K562 (cell line): ENCODE data around the gene PPM1G. TPM values are rescaled to one million over a fixed set of nuclear protein-coding genes. Genes with fewer than 3 reads are reported as not detected.
A peak's percentile ranks its signal among the peaks of the same experiment; 100 is the strongest.

Source experiments
- BHLHE40 ChIP-seq: IDR thresholded peaks from 2 replicates; pipeline ENCODE4 v1.6.1; 2011; ENCODE audit warnings: low read length, improper control_type of control experiment
- CAMTA2 ChIP-seq: fragments of 250-450 bp; sonication (Bioruptor Pico); conservative IDR thresholded peaks from 2 replicates; pipeline ENCODE4 v1.5.1; 2022
- CHD1 ChIP-seq: fragments of 200-600 bp; sonication (generic); IDR thresholded peaks from one replicate; pipeline ENCODE4 v1.6.1; 2012; ENCODE audit warnings: mild to moderate bottlenecking, moderate library complexity, low read length, inconsistent platforms
- HNRNPLL ChIP-seq: fragments of 200-400 bp; formaldehyde crosslinking; IDR thresholded peaks from 2 replicates; pipeline ENCODE4 v1.6.1; 2017; ENCODE audit warnings: low read length, low read depth, mild to moderate bottlenecking; ENCODE audit not compliant: poor library complexity, severe bottlenecking
- HSF4 ChIP-seq: fragments of 250-450 bp; sonication (Bioruptor Pico); IDR thresholded peaks from 2 replicates; pipeline ENCODE4 v2.1.2; 2022; ENCODE audit warnings: mild to moderate bottlenecking, moderate library complexity, borderline replicate concordance
- KLF1 ChIP-seq: fragments of 450-650 bp; IDR thresholded peaks from 2 replicates; pipeline ENCODE4 v1.6.1; 2016; ENCODE audit warnings: missing genetic modification characterization, missing compliant biosample characterization
- L3MBTL2 ChIP-seq: fragments of 450-650 bp; IDR thresholded peaks from 2 replicates; pipeline ENCODE4 v1.6.1; 2016; ENCODE audit warnings: mild to moderate bottlenecking, moderate library complexity
- MCM7 ChIP-seq, 2 experiments: fragments of 450-650 bp; IDR thresholded peaks; 2 replicates each; pipeline ENCODE4 v1.6.1; 2016 to 2018
- MEIS2 ChIP-seq: fragments of 450-650 bp; IDR thresholded peaks from 2 replicates; pipeline ENCODE4 v1.6.1; 2014; ENCODE audit warnings: mild to moderate bottlenecking; ENCODE audit not compliant: partially characterized antibody
- NR2C2 ChIP-seq, 2 experiments: fragments of 200-800 bp in 1 of 2; sonication (Bioruptor generic) in 1 of 2; sonication (generic) in 1 of 2; formaldehyde crosslinking in 1 of 2; IDR thresholded peaks; 2 replicates each; pipeline versions ENCODE4 v1.6.1 to v1.8.0; 2016 to 2022; ENCODE audit warnings: mild to moderate bottlenecking in 1 of 2, missing compliant biosample characterization in 1 of 2, missing genetic modification characterization in 1 of 2, missing genetic modification reagents in 1 of 2
- PML ChIP-seq: IDR thresholded peaks from 2 replicates; pipeline ENCODE4 v1.6.1; 2012; ENCODE audit warnings: low read length, inconsistent platforms
- SETDB1 ChIP-seq: IDR thresholded peaks from one replicate; pipeline ENCODE4 v1.6.1; 2012; ENCODE audit warnings: low read length, control low read depth, inconsistent platforms
- ZEB2 ChIP-seq: fragments of 450-650 bp; IDR thresholded peaks from 2 replicates; pipeline ENCODE4 v1.6.1; 2016
- polyA plus RNA-seq, 8 experiments: library from polyadenylated mRNA; depleted of rRNA in 4 of 8; stranded (reverse) in 5 of 8; unstranded in 3 of 8; fragments of >200 nt; fragmentation: Nextera tagmentation in 2 of 8; fragmentation: Illumina TruSeq in 1 of 8; extraction: Ambion mirVana in 2 of 8; extraction: Trizol in 1 of 8; gene quantifications; 2 replicates each; pipeline versions ENCODE4 v1.2.1 to v1.2.3, GENCODE V29; 2011 to 2014; ENCODE audit warnings: inconsistent platforms in 1 of 8, missing spikeins in 1 of 8
- total RNA-seq, 7 experiments: library from RNA; depleted of rRNA in 6 of 7; stranded (reverse); fragments of >200 nt in 6 of 7; fragmentation: Illumina TruSeq in 2 of 7; extraction: Trizol in 2 of 7; gene quantifications; 2 replicates each; pipeline versions ENCODE4 v1.2.1 to v1.2.3, GENCODE V29; 2011 to 2021; ENCODE audit warnings: low replicate concordance in 1 of 7
- TF ChIP-seq, protein P1 (sequence below): fragments of 250-450 bp; sonication (Bioruptor Pico); IDR thresholded peaks from 2 replicates; pipeline ENCODE4 v1.4.0; 2020; ENCODE audit warnings: mild to moderate bottlenecking, moderate library complexity, borderline replicate concordance
- TF ChIP-seq, protein P2 (sequence below): IDR thresholded peaks from 3 replicates; pipeline ENCODE4 v1.6.1; 2011; ENCODE audit warnings: borderline replicate concordance, mild to moderate bottlenecking; ENCODE audit not compliant: insufficient read length, insufficient read depth
- TF ChIP-seq, protein P3 (sequence below): sonication (generic); formaldehyde crosslinking; IDR thresholded peaks from 2 replicates; pipeline ENCODE4 v1.8.1; 2023; ENCODE audit warnings: mild to moderate bottlenecking, missing genetic modification reagents
- TF ChIP-seq, protein P4 (sequence below): fragments of 200-800 bp; sonication (Bioruptor generic); IDR thresholded peaks from 2 replicates; pipeline ENCODE4 v1.6.1; 2016; ENCODE audit warnings: missing genetic modification characterization, missing compliant biosample characterization

Gene PPM1G
- total and polyA plus RNA-seq, 9 of the 15 experiments (the other 6 are each of a cell fraction or from before 2014, with no cell fraction given), result 61.7 to 230 (median 153) TPM

GRCh38 chr2:27370026-27370815, 39.2 kb downstream of the PPM1G start, which contains the start of the genes EIF2B4 and SNX17 (continued):
- TF ChIP-seq ZEB2 (no peak), BHLHE40 (0 out of 2 replicates have a peak, but pooled peaks have one; percentile 29), NR2C2 (CRISPR knock-in tag; IDR thresholded peaks at IDR 0.05) (peak; percentile 56; the same call in 1 of the 2 replicates), NR2C2 (tag; IDR thresholded peaks at IDR 0.05) (peak; percentile 89), KLF1 (no peak), CAMTA2 (0 out of 2 replicates have a peak, but pooled peaks have one; percentile 63), MEIS2 (peak; percentile 29), HNRNPLL (no peak), PML (peak; percentile 16), SETDB1 (peak; percentile 82), CHD1 (peak; percentile 86), MCM7 (IDR thresholded peaks at IDR 0.05) (no peak), HSF4 (no peak; the same call in 1 of the 2 replicates), L3MBTL2 (peak; percentile 58)
- TF ChIP-seq, protein P1, sequence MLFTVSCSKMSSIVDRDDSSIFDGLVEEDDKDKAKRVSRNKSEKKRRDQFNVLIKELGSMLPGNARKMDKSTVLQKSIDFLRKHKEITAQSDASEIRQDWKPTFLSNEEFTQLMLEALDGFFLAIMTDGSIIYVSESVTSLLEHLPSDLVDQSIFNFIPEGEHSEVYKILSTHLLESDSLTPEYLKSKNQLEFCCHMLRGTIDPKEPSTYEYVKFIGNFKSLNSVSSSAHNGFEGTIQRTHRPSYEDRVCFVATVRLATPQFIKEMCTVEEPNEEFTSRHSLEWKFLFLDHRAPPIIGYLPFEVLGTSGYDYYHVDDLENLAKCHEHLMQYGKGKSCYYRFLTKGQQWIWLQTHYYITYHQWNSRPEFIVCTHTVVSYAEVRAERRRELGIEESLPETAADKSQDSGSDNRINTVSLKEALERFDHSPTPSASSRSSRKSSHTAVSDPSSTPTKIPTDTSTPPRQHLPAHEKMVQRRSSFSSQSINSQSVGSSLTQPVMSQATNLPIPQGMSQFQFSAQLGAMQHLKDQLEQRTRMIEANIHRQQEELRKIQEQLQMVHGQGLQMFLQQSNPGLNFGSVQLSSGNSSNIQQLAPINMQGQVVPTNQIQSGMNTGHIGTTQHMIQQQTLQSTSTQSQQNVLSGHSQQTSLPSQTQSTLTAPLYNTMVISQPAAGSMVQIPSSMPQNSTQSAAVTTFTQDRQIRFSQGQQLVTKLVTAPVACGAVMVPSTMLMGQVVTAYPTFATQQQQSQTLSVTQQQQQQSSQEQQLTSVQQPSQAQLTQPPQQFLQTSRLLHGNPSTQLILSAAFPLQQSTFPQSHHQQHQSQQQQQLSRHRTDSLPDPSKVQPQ, result no peak
- TF ChIP-seq, protein P2, sequence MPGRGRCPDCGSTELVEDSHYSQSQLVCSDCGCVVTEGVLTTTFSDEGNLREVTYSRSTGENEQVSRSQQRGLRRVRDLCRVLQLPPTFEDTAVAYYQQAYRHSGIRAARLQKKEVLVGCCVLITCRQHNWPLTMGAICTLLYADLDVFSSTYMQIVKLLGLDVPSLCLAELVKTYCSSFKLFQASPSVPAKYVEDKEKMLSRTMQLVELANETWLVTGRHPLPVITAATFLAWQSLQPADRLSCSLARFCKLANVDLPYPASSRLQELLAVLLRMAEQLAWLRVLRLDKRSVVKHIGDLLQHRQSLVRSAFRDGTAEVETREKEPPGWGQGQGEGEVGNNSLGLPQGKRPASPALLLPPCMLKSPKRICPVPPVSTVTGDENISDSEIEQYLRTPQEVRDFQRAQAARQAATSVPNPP, result no peak
- TF ChIP-seq, protein P3, sequence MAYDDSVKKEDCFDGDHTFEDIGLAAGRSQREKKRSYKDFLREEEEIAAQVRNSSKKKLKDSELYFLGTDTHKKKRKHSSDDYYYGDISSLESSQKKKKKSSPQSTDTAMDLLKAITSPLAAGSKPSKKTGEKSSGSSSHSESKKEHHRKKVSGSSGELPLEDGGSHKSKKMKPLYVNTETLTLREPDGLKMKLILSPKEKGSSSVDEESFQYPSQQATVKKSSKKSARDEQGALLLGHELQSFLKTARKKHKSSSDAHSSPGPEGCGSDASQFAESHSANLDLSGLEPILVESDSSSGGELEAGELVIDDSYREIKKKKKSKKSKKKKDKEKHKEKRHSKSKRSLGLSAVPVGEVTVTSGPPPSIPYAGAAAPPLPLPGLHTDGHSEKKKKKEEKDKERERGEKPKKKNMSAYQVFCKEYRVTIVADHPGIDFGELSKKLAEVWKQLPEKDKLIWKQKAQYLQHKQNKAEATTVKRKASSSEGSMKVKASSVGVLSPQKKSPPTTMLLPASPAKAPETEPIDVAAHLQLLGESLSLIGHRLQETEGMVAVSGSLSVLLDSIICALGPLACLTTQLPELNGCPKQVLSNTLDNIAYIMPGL (CRISPR knock-in tag), result peak; percentile 85
- TF ChIP-seq, protein P4, sequence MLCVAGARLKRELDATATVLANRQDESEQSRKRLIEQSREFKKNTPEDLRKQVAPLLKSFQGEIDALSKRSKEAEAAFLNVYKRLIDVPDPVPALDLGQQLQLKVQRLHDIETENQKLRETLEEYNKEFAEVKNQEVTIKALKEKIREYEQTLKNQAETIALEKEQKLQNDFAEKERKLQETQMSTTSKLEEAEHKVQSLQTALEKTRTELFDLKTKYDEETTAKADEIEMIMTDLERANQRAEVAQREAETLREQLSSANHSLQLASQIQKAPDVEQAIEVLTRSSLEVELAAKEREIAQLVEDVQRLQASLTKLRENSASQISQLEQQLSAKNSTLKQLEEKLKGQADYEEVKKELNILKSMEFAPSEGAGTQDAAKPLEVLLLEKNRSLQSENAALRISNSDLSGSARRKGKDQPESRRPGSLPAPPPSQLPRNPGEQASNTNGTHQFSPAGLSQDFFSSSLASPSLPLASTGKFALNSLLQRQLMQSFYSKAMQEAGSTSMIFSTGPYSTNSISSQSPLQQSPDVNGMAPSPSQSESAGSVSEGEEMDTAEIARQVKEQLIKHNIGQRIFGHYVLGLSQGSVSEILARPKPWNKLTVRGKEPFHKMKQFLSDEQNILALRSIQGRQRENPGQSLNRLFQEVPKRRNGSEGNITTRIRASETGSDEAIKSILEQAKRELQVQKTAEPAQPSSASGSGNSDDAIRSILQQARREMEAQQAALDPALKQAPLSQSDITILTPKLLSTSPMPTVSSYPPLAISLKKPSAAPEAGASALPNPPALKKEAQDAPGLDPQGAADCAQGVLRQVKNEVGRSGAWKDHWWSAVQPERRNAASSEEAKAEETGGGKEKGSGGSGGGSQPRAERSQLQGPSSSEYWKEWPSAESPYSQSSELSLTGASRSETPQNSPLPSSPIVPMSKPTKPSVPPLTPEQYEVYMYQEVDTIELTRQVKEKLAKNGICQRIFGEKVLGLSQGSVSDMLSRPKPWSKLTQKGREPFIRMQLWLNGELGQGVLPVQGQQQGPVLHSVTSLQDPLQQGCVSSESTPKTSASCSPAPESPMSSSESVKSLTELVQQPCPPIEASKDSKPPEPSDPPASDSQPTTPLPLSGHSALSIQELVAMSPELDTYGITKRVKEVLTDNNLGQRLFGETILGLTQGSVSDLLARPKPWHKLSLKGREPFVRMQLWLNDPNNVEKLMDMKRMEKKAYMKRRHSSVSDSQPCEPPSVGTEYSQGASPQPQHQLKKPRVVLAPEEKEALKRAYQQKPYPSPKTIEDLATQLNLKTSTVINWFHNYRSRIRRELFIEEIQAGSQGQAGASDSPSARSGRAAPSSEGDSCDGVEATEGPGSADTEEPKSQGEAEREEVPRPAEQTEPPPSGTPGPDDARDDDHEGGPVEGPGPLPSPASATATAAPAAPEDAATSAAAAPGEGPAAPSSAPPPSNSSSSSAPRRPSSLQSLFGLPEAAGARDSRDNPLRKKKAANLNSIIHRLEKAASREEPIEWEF (CRISPR knock-in tag), result no peak
